H9 (cell line): Measurements from ENCODE around the gene KLHL3. TPM values are rescaled to one million over a fixed set of nuclear protein-coding genes. Genes with fewer than 3 reads are reported as not detected.

Source experiments
- DNase-seq: peaks from one replicate; pipeline ENCODE4 v3.0.0-alpha.2; 2017
- H2AFZ ChIP-seq: one replicate; pipeline ENCODE4 v1.6.1; 2013; ENCODE audit warnings: mild to moderate bottlenecking, low read length, control low read depth, moderate library complexity
- H2AK5ac ChIP-seq: 2 replicates; pipeline ENCODE4 v1.6.1; 2013; ENCODE audit warnings: low read length, control low read depth, mixed read lengths; ENCODE audit not compliant: insufficient read length
- H2BK120ac ChIP-seq: one replicate; pipeline ENCODE4 v1.6.1; 2013; ENCODE audit warnings: low read depth, mild to moderate bottlenecking, low read length, control low read depth, inconsistent platforms; ENCODE audit not compliant: poor library complexity, severe bottlenecking
- H2BK12ac ChIP-seq: 2 replicates; pipeline ENCODE4 v1.6.1; 2013; ENCODE audit warnings: low read length, control low read depth, mixed read lengths, low read depth; ENCODE audit not compliant: insufficient read length
- H2BK15ac ChIP-seq: 2 replicates; pipeline ENCODE4 v1.6.1; 2013; ENCODE audit warnings: low read depth, low read length, control low read depth
- H2BK20ac ChIP-seq: one replicate; pipeline ENCODE4 v1.6.1; 2013; ENCODE audit warnings: low read depth, mild to moderate bottlenecking, low read length, control low read depth, inconsistent platforms; ENCODE audit not compliant: poor library complexity, severe bottlenecking
- H2BK5ac ChIP-seq: 2 replicates; pipeline ENCODE4 v1.6.1; 2013; ENCODE audit warnings: low read length, control low read depth, mixed read lengths; ENCODE audit not compliant: insufficient read length
- H3K14ac ChIP-seq: 2 replicates; pipeline ENCODE4 v1.6.1; 2013; ENCODE audit warnings: low read length, control low read depth; ENCODE audit not compliant: insufficient read depth
- H3K18ac ChIP-seq: 2 replicates; pipeline ENCODE4 v1.6.1; 2013; ENCODE audit warnings: low read depth, mild to moderate bottlenecking, mixed read lengths, low read length, control low read depth; ENCODE audit not compliant: insufficient read length
- H3K23ac ChIP-seq: 2 replicates; pipeline ENCODE4 v1.6.1; 2013; ENCODE audit warnings: low read length, control low read depth, mixed read lengths, low read depth; ENCODE audit not compliant: insufficient read length
- H3K23me2 ChIP-seq: 2 replicates; pipeline ENCODE4 v1.6.1; 2013; ENCODE audit warnings: low read depth, mild to moderate bottlenecking, mixed read lengths, low read length, control low read depth; ENCODE audit not compliant: insufficient read length, poor library complexity, severe bottlenecking
- H3K27ac ChIP-seq: 2 replicates; pipeline ENCODE4 v1.5.1; 2013; ENCODE audit warnings: low read length, control low read depth, mixed read lengths, low read depth; ENCODE audit not compliant: insufficient read length
- H3K27me3 ChIP-seq: 2 replicates; pipeline ENCODE4 v1.6.1; 2013; ENCODE audit warnings: low read length, control low read depth, inconsistent platforms; ENCODE audit not compliant: insufficient read depth
- H3K4ac ChIP-seq: 2 replicates; pipeline ENCODE4 v1.6.1; 2013; ENCODE audit warnings: low read depth, mild to moderate bottlenecking, control low read depth, inconsistent platforms, low read length, moderate library complexity
- H3K4me1 ChIP-seq: 2 replicates; pipeline ENCODE4 v1.6.1; 2013; ENCODE audit warnings: low read length, control low read depth, inconsistent platforms; ENCODE audit not compliant: insufficient read depth
- H3K4me2 ChIP-seq: 2 replicates; pipeline ENCODE4 v1.6.1; 2013; ENCODE audit warnings: low read length, control low read depth, mixed read lengths; ENCODE audit not compliant: insufficient read length, insufficient read depth
- H3K56ac ChIP-seq: 2 replicates; pipeline ENCODE4 v1.6.1; 2013; ENCODE audit warnings: low read depth, mild to moderate bottlenecking, mixed read lengths, low read length, control low read depth; ENCODE audit not compliant: insufficient read length
- H3K79me1 ChIP-seq: 2 replicates; pipeline ENCODE4 v1.6.1; 2013; ENCODE audit warnings: low read depth, mild to moderate bottlenecking, moderate library complexity, low read length, control low read depth, inconsistent platforms; ENCODE audit not compliant: insufficient read depth, poor library complexity, severe bottlenecking
- H3K79me2 ChIP-seq: 2 replicates; pipeline ENCODE4 v1.6.1; 2013; ENCODE audit warnings: low read length, control low read depth, inconsistent platforms; ENCODE audit not compliant: insufficient read depth
- H3K9ac ChIP-seq: 2 replicates; pipeline ENCODE4 v1.6.1; 2013; ENCODE audit warnings: low read length, control low read depth, mixed read lengths; ENCODE audit not compliant: insufficient read length; ENCODE audit errors: extremely low read depth
- H3K9me3 ChIP-seq: one replicate; pipeline ENCODE4 v1.6.1; 2013; ENCODE audit warnings: low read depth, low read length, inconsistent platforms; ENCODE audit not compliant: control insufficient read depth
- H3T11ph ChIP-seq: one replicate; pipeline ENCODE4 v1.6.1; 2013; ENCODE audit warnings: mild to moderate bottlenecking, low read length, control low read depth, inconsistent platforms
- H4K20me1 ChIP-seq: one replicate; pipeline ENCODE4 v1.6.1; 2013; ENCODE audit not compliant: control insufficient read depth, insufficient read length, insufficient read depth
- H4K5ac ChIP-seq: 2 replicates; pipeline ENCODE4 v1.6.1; 2013; ENCODE audit warnings: low read depth, mild to moderate bottlenecking, mixed read lengths, low read length, control low read depth; ENCODE audit not compliant: insufficient read length
- H4K8ac ChIP-seq: replicated peaks from 2 replicates; pipeline ENCODE4 v1.6.1; 2013; ENCODE audit warnings: low read length, control low read depth, mixed read lengths, low read depth; ENCODE audit not compliant: insufficient read length
- H4K91ac ChIP-seq: 2 replicates; pipeline ENCODE4 v1.6.1; 2013; ENCODE audit warnings: low read depth, mild to moderate bottlenecking, moderate library complexity, mixed read lengths, low read length, control low read depth; ENCODE audit not compliant: insufficient read length
- H3K27ac Mint-ChIP-seq, 3 experiments: 2 replicates in 2 of 3; 3 replicates in 1 of 3; pipeline ENCODE4 v1.8.0; 2020 to 2021; ENCODE audit warnings: mixed read lengths in 3 of 3, mild to moderate bottlenecking in 1 of 3, moderate library complexity in 1 of 3
- H3K27me3 Mint-ChIP-seq: 2 replicates; pipeline ENCODE4 v1.8.0; 2021; ENCODE audit warnings: low read depth, mild to moderate bottlenecking, moderate library complexity, mixed read lengths
- H3K36me3 Mint-ChIP-seq, 3 experiments: 2 replicates in 2 of 3; 3 replicates in 1 of 3; pipeline ENCODE4 v1.8.0; 2020 to 2021; ENCODE audit warnings: low read depth in 3 of 3, mixed read lengths in 3 of 3; ENCODE audit not compliant: insufficient read depth in 1 of 3
- H3K4me1 Mint-ChIP-seq, 2 experiments: 2 replicates each; pipeline ENCODE4 v1.8.0; 2020; ENCODE audit warnings: mixed read lengths in 2 of 2
- H3K4me3 Mint-ChIP-seq, 2 experiments: 2 replicates in 1 of 2; 3 replicates in 1 of 2; pipeline ENCODE4 v1.8.0; 2020 to 2021; ENCODE audit warnings: mild to moderate bottlenecking in 2 of 2, mixed read lengths in 2 of 2, moderate library complexity in 1 of 2
- H3K9me3 Mint-ChIP-seq, 2 experiments: 2 replicates in 1 of 2; 3 replicates in 1 of 2; pipeline ENCODE4 v1.8.0; 2020; ENCODE audit warnings: mild to moderate bottlenecking in 2 of 2, mixed read lengths in 2 of 2, moderate library complexity in 1 of 2
- CTCF ChIP-seq: fragments of 200-600 bp; sonication (generic); conservative IDR thresholded peaks from 3 replicates; pipeline ENCODE4 v1.8.0; 2021; ENCODE audit warnings: antibody characterized with exemption, mild to moderate bottlenecking
- WGBS: extraction: QIAGEN DNeasy Blood & Tissue Kit; methylation state at CpG from one replicate; pipeline ENCODE4 v1.1.7; 2013; ENCODE audit warnings: missing lambda C conversion rate, low lambda C conversion rate, mixed read lengths; ENCODE audit not compliant: insufficient read length; ENCODE audit errors: extremely low coverage; 5-methylcytosine and 5-hydroxymethylcytosine counted together
- total RNA-seq: library from RNA; stranded (reverse); gene quantifications from 2 replicates; pipeline ENCODE4 v1.2.1, GENCODE V29; 2021

KLHL3 gene
- total RNA-seq, 1 experiment from 2014 or later = 12.8 TPM

- TF ChIP-seq CTCF = no peak
- Histone ChIP-seq H2AFZ (no peak overlapping the region), H2BK15ac (no peak overlapping the region), H3K79me1 (no peaks in the 10 kb centered on the region), H3K79me2 (no peaks in the 10 kb centered on the region), H3K9ac (no peak overlapping the region), H2BK5ac (no peak overlapping the region), H2AK5ac (no peak overlapping the region), H3K56ac (no peak overlapping the region), H2BK20ac (no peak overlapping the region), H3K4me2 (no peak overlapping the region), H3K23me2 (no peaks in the 10 kb centered on the region), H4K5ac (no peak overlapping the region), H3K27ac (no peak overlapping the region), H3K14ac (no peak overlapping the region), H3K27me3 (no peaks in the 10 kb centered on the region), H3K9me3 (no peaks in the 10 kb centered on the region), H3K4me1 (no peaks in the 10 kb centered on the region), H3K23ac (no peak overlapping the region), H2BK12ac (no peak overlapping the region), H2BK120ac (no peak overlapping the region), H3K18ac (no peak overlapping the region), H3K4ac (no peak overlapping the region), H3T11ph (no peak overlapping the region), H4K20me1 (no peaks in the 10 kb centered on the region), H4K91ac (no peak overlapping the region), H4K8ac (no peak overlapping the region)
- no CpG with 5 or more reads among the region's 4 CpGs for WGBS
- Mint-ChIP-seq H3K4me1 (no peaks in the 10 kb centered on the region), H3K9me3 (peaks cover 3 to 5% of the 10 kb centered on the region in 2 experiments; a peak in 2 of 5 replicates), H3K36me3 (no peaks in the 10 kb centered on the region), H3K27ac (no peak overlapping the region; a peak in 1 of 7 replicates), H3K27me3 (peaks cover 24% of the 10 kb centered on the region), H3K4me3 (no peak overlapping the region)
- no peak for DNase-seq
Observed at GRCh38 chr5:137595396-137596079, 140.4 kb downstream of the KLHL3 start.
